ENCODE measurements around the gene EPB41L3.
A peak's percentile ranks its signal among the peaks of the same experiment; 100 is the strongest.

Gene EPB41L3

GRCh38 chr18:5510135-5510846 is 33.5 kb downstream of the EPB41L3 start:
- no peaks in the 10 kb centered on the region for H3K9me3 ChIP-seq (ENCODE audit: control insufficient read depth, insufficient read depth, low read depth, low read length)
- H3K4me3 ChIP-seq (ENCODE audit: low read depth, low read length) = no peak overlapping the region
- 0 out of 2 replicates have a peak, but pooled peaks have one; percentile 37 for TF ChIP-seq GFI1B (tag by site-specific recombination; IDR thresholded peaks at IDR 0.05)
- TF ChIP-seq WT1 (tag by site-specific recombination; IDR thresholded peaks at IDR 0.05) = no peak
- peak; percentile 87 for TF ChIP-seq MZF1 (tag by site-specific recombination; IDR thresholded peaks at IDR 0.05; ENCODE audit: borderline replicate concordance)
- no peak for TF ChIP-seq ZNF280C (tag by site-specific recombination; IDR thresholded peaks at IDR 0.05)
- peak; percentile 28; the same call in 1 of the 2 replicates for TF ChIP-seq ZNF335 (tag by site-specific recombination; conservative IDR thresholded peaks at IDR 0.05)
- TF ChIP-seq SP7 (tag by site-specific recombination; IDR thresholded peaks at IDR 0.05) = peak; percentile 49
- peak; percentile 71 for TF ChIP-seq ZNF629 (tag by site-specific recombination; IDR thresholded peaks at IDR 0.05)
- 0 out of 2 replicates have a peak, but pooled peaks have one; percentile 16 for TF ChIP-seq PRDM10 (tag by site-specific recombination; IDR thresholded peaks at IDR 0.05)
- TF ChIP-seq KLF17 (tag by site-specific recombination; IDR thresholded peaks at IDR 0.05) = peak; percentile 48; the same call in 1 of the 2 replicates
- TF ChIP-seq ZBTB17 (tag by site-specific recombination; IDR thresholded peaks at IDR 0.05) = 0 out of 2 replicates have a peak, but pooled peaks have one; percentile 11
- no peak for TF ChIP-seq REST (tag by site-specific recombination; IDR thresholded peaks at IDR 0.05)
- no peak for TF ChIP-seq ZNF211 (tag by site-specific recombination; IDR thresholded peaks at IDR 0.05; ENCODE audit: low read depth)
- TF ChIP-seq IKZF3 (tag by site-specific recombination; IDR thresholded peaks at IDR 0.05) = 0 out of 2 replicates have a peak, but pooled peaks have one; percentile 11
- TF ChIP-seq ZBTB48 (tag by site-specific recombination; IDR thresholded peaks at IDR 0.05) = 0 out of 2 replicates have a peak, but pooled peaks have one; percentile 38
- H3K27ac ChIP-seq (ENCODE audit: extremely low read depth, low read depth, low read length) = no peak overlapping the region
- CTCF ChIA-PET = interaction anchor here (0.6 to 0.8 kb wide), 2 partner anchors 9 to 1521 kb away, joined by 3 to 4 read pairs; no protein-coding TSS in a partner anchor
- H3K4me1 ChIP-seq (ENCODE audit: control insufficient read depth, insufficient read depth, low read length) = peaks cover 42% of the 10 kb centered on the region
- no peaks in the 10 kb centered on the region for H3K36me3 ChIP-seq (ENCODE audit: control insufficient read depth in 2 of 2, insufficient read depth in 1 of 2, low read length in 2 of 2)
- POLR2A ChIA-PET = no interaction called here
